HG02623 (cell line): Measurements from ENCODE around the gene CCT6A.
"Not testable (repeated sequence)": the region's sequence is repeated elsewhere in the genome, so short reads cannot be mapped to it uniquely, and the experiment has no call there.

Source experiments
- ATAC-seq: cut with Tn5 transposase; IDR thresholded peaks from one replicate; pipeline ENCODE4 v1.9.1; 2021; ENCODE audit warnings: moderate library complexity; ENCODE audit not compliant: unreplicated experiment

CCT6A gene

DNA sequence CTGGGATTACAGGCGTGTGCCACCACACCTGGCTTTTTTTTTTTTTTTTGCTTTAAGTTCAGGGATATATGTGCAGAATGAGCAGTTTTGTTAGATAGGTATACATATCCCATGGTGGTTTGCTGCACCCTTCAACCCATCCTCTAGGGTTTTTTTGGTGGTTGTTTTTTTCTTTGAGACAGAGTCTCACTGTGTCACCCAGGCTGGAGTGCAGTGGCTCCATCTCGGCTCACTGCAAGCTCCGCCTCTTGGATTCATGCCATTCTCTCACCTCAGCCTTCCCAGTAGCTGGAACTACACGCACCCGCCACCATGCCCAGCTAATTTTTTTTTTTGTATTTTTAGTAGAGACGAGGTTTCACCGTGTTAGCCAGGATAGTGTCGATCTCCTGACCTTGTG lies 2.8 kb upstream of the CCT6A start:
- not testable (repeated sequence) for ATAC-seq

DNA sequence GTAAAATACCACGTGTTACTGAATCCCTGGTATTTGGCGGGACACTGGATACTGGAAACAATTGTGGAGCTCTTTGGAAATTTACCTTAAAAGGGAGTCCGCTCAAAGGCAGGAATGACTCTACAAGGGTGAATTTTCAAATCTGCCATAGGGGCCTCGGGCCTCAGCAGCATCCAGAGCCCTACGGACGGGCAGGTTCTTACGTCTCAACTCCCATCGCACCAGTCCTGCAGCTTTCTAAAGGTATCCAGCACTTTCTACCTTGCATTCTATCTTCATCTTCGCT lies 569 bp upstream of the CCT6A start:
- ATAC-seq: no peak

DNA sequence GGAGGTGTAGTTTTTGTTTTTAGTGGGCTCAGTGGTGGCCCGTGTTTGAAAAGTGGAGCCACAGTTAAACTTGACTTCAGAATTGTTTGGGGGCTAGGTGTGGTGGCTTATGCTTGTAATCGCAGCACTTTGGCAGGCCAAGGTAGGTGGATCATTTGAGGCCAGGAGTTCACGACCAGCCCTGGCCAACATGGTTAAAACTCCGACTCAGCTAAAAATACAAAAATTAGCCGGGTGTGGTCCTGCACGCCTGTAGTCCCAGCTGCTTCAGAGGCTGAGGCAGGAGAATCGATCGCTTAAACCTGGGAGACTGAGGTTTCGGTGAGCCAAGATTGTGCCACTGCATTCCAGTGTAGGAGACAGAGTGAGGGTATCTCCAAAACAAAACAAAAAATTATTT lies 1.8 kb downstream of the CCT6A start:
- no peak for ATAC-seq

DNA sequence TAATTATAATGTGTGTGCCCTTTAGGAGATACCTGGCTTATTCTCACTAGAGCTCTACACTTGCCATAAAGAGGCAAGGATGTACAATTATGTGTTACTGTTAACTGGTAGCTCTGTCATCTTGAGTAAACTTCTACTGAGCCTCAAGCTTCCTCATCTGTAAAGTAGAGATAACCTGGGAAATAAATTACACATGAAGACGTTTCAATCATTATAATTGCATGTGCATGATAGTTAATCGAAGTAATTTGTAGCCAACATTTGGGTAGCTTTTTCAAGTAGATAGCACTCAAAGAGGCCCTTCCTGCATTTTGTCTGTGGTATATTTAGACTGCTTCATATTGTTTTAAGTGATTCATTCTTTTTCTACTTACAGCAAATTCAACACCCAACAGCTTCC lies 2.4 kb downstream of the CCT6A start:
- ATAC-seq: no peak

DNA sequence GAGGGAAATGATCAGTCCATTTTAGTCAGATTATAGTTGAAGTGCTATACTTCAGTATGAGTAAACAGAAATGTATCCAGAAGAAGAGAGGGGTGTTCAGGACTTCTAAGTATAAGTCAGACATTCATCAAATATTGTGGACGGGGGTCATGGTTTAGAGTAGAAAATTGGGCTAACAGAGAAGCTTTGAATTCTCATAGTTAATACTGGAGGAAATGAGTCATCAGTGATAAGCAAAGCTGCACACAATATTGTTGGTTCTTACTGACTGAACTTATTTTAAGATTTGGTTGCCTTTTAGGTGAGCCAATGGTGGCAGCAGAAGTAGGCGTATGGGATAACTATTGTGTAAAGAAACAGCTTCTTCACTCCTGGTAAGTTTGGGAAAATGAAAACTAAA lies 10.8 kb downstream of the CCT6A start:
- ATAC-seq: no peak

DNA sequence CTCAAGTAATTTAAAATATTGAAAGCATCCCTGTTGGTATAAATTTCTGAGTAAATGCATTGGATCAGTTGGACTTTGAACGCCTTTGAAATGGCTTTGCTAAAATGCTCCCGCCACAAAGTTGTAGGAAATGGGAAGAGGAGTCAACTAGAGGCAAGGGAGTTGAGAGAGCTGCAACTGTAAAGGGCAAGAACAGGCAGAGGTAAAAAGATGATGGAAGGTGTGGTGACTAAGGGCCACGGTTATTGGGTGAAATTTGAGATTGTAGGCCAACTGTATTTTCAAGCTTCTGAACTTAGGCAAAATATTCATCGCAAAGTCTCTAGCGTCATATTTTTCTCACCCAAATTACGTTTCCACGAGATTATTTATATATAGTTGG lies 11.9 kb downstream of the CCT6A start:
- ATAC-seq: no peak

DNA sequence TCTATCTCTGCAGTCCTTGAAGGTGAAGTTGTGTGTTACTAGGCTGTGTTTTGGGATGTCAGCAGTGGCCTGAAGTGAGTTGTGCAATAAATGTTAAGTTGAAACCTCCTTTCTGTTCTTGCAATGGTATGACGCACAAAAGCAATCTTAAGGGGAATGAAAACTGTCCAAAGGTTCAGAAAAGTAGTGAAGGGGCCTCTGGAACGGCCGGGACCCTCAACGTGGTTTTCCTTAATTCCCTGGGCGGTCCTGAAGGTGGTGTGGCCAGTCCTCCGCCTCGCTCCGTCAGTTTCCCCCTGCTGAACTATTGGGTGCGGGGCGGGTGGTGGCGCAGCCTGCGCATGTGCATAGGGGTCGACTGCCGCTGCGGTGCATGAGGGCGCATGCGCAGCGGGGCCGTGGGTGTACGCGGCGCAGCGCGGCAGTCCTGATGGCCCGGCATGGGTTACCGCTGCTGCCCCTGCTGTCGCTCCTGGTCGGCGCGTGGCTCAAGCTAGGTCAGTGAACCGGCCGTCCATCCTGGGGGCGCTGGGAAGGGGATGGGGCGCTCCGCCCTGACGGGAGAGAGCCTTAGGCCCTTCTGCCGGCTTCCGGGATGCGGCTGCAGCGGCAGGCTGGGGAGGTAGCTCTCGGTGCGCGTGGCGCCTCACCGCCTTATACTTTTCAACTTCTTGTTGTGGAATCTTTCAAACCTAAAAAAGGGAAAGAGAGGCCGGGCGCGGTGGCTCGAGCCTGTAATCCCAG lies 12.5 kb downstream of the CCT6A start, which contains the start of gene SUMF2:
Gene SUMF2 (plus strand): TSS at position 405 of the 744 bp plus-strand sequence. CDS start 26 bp downstream, at position 431.
- ATAC-seq: peak; percentile 89

DNA sequence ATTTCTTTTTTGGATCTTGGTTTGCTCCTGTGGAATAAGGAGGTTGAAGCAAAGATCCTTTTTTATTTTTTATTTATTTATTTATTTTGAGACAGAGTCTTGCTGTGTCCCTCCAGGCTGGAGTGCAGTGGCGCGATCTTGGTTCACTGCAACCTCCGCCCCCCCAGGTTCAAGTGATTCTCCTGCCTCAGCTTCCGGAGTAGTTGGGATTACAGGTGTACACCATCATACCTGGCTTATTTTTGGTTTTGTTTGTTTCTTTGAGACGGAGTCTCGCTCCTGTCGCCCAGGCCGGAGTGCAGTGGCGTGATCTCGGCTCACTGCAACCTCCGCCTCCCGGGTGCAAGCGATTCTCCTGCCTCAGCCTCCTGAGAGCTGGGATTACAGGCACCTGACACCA lies 14.8 kb downstream of the CCT6A start:
- ATAC-seq: not testable (repeated sequence)

DNA sequence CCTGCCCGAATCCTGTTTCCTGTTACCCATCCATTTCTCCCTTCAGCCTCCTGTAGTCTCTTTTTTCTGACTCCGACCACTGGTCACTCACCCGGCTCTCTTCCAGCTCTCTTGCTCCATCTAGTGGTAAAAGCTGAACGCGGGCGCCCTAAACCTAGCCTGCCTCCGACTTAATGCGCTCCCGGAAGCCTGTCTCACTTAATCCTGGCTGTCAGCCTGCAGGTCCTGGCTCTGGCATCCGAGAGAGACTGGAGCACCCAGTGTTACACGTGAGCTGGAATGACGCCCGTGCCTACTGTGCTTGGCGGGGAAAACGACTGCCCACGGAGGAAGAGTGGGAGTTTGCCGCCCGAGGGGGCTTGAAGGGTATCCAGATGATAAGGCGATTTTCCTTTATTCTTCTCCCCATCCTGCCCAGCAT lies 22.8 kb downstream of the CCT6A start:
- ATAC-seq: peak; percentile 87

DNA sequence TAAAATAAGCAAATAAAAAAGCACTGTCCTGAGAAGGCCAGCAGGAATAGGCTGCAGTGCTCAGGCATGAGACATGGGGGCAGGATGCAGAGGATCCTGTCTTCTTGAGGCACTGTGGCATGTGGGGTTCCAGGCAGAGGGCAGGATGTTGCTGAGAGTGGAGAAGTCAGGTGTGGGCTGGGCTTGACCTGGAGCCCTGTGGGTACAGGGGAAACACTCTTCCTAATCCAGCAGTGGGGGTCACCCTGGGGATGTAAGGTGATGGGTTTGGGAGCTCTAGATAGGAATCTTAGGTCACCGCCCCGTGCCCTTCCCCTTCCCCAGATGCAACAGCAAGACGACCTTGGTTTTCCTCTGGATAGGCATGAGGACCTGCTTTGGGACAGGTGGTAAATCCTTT lies 26.1 kb downstream of the CCT6A start:
- ATAC-seq: no peak

DNA sequence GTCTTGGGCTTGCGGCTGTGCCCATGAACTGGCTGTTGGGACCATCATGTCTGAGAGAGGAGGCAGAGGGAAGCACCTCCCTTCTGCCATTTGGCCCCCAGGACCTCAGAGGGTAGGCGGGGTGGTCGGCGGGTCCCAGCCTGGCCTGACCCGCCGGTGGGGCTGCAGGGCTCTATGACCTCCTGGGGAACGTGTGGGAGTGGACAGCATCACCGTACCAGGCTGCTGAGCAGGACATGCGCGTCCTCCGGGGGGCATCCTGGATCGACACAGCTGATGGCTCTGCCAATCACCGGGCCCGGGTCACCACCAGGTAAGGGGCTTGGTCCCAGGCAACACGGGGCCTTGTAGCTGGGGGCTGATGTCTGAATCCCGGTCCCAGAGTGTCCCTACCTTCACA lies 26.6 kb downstream of the CCT6A start:
- no peak for ATAC-seq

DNA sequence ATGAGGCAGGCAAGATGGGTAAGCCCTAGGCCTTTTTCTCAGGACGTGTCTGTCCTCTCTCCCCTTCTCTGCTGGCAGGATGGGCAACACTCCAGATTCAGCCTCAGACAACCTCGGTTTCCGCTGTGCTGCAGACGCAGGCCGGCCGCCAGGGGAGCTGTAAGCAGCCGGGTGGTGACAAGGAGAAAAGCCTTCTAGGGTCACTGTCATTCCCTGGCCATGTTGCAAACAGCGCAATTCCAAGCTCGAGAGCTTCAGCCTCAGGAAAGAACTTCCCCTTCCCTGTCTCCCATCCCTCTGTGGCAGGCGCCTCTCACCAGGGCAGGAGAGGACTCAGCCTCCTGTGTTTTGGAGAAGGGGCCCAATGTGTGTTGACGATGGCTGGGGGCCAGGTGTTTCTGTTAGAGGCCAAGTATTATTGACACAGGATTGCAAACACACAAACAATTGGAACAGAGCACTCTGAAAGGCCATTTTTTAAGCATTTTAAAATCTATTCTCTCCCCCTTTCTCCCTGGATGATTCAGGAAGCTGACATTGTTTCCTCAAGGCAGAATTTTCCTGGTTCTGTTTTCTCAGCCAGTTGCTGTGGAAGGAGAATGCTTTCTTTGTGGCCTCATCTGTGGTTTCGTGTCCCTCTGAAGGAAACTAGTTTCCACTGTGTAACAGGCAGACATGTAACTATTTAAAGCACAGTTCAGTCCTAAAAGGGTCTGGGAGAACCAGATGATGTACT lies 28.1 kb downstream of the CCT6A start:
- no peak for ATAC-seq

DNA sequence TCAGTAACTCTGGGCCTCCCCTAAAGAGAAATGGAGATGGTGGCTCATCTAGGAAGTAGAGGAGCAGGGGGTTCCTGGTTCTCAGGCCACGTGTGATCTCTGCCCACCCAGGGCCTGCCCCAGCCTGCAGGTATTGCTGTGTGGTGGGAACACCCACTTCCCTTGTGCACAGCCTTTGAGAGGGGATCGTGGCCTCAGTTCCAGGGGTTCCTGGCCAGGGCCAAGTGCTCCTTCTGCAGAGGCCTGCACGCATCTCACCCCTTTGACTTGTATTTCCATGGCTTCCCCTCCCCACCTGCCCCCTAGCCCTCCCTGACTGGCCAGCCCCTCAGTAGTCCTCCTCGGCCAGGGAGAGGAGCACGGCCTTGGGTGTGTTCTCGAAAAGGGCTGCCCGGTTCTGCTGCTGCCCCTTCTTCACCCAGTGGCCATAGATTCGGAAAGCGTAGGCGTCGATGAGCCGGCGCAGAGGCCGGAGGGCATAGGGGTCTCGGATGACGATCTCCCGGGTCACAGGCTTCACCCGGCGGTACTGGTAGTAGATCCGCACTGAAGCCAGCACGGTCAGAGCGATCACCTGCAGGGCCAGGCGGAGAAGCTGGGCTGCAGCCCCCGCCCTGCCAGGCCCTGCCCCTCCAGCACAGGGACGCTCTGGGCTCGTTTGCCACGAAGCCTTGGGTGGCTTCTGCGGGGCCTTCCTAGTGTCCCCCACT lies 29.3 kb downstream of the CCT6A start:
- not testable (repeated sequence) for ATAC-seq

DNA sequence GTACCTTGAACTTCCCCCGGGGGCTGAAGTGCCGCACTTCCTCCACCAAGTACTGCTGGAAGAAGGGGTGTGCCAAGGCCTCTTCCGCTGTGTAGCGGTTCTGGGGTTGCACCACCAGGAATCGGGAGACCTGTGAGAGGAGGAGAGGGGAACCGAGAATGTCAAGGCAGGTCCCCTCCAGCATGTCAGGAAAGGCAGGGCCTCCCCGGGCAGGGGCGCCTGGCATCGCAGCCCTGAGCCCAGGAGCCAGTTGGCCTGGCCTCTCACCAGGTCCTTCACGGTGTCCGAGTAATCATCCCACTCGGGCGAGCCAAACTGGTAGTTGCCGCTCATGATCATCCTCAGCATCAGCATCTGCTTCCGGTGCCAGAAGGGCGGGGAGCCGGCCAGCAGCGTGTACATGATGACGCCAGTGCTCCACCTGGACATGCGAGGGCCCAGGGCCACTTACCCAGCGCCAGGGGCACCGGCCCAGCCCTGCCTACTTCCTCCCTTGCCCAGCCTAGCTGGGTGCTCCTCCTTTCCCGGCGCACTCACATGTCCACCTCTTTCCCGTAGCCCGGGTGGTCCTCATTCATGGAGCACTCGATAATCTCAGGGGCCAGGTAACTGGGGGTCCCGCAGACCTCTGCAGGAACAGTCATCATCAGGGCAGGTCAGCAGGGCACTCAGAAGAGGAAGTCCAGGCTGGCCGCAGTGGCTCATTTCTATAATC lies 30.2 kb downstream of the CCT6A start:
- ATAC-seq: no peak

DNA sequence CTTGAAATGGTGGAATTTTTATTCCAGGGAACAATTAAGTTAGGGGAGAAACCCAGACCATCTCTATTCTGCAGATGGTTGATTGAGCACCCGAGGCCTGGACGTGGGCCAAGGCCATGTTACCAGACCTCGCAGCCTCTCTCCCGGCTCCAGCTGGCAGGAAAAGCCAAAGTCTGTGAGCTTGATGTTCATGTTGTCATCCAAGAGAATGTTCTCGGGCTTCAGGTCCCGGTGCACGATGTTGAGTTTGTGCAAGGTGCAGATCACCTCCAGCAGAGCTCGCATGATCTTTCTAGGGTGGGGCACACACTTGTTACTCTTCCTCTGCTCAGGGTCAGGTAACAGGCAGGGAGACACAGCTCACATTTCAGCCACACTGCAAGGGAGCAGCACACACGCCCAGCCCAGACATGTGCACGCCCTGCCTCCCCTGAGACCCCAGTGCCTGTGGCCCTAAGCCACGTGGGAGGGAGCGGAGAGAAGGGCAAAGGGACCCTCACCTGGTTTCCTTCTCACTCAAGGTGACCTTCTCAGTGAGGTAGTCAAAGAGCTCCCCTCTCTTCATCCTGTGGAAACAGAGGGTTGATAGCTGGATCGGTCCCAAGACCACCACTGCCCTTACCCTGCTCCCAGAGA lies 31.7 kb downstream of the CCT6A start:
- ATAC-seq: no peak

DNA sequence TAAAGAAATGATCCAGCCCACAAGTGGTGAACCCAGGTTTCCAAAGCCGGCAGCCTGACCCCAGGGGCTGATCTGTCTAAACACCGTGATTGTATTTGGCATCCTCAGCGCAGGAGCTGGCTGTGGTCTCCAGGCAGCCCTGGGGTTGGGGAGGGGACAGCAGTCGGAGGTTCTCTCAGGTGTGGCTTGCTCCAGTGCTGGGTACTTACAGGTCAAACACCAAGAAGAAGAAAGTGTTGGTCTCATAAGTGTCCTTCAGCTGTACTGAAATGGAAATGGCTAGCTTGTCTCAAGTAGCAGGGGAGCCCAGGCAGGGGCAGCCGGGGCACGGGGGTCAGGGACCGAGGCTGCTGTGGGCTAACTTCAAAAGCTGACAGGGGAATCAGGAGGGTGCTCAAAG lies 35.2 kb downstream of the CCT6A start:
- ATAC-seq: no peak

DNA sequence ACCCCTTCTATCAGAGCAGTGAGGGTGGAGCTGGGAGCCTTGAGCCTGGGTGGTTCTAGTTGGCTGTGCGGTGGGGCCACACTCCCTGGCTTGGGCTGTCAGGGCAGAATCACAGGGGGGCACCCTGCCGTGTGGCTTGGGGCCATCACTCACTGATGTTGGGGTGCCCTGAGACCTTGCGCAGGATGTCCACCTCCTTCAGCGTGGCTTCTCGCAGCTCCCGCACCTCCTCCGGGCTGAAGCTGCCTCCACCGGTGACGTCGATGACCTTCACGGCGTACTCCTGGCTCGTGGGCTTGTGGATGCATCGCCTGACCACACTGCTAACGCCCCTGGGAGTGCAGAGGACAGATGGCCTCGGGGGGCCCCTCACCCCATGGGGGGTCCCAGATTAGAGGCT lies 35.9 kb downstream of the CCT6A start:
- no peak for ATAC-seq

DNA sequence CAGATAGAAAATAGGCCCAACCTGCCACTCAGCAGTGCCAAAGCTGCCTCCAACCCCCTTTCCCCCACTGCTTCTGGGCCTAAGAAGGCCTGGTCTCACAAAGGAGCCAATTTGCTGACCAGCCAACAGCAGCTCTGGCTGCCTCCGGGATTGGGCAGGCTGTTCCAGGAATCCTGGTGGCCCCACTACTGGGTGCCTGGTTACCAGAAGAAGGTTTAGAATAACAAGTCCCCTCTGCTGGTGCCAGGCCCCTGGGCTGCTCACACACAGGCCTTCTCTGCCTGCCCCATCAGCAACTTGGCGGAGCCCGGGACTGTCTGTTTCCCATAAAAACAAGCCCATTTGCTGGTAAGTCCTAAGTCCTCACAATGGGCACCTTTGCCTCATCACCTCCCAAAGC lies 40.0 kb downstream of the CCT6A start:
- ATAC-seq: no peak

DNA sequence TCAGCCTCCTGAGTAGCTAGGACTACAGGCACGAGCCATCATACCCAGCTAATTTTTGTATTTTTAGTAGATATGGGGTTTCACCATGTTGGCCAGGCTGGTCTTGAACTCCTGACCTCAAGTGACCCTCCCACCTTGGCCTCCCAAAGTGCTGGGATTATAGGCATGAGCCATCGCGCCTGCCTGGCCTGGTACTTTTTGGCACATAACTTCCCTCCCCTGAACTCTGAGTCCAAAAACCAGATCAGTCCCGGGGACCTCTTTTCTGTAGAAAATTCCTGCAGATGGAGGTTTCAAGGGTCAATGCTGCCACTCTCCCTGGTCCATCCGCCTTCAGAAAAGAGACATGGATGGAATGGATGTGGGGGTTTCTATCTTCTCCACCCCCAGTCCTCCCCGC lies 40.8 kb downstream of the CCT6A start:
- ATAC-seq: not testable (repeated sequence)

DNA sequence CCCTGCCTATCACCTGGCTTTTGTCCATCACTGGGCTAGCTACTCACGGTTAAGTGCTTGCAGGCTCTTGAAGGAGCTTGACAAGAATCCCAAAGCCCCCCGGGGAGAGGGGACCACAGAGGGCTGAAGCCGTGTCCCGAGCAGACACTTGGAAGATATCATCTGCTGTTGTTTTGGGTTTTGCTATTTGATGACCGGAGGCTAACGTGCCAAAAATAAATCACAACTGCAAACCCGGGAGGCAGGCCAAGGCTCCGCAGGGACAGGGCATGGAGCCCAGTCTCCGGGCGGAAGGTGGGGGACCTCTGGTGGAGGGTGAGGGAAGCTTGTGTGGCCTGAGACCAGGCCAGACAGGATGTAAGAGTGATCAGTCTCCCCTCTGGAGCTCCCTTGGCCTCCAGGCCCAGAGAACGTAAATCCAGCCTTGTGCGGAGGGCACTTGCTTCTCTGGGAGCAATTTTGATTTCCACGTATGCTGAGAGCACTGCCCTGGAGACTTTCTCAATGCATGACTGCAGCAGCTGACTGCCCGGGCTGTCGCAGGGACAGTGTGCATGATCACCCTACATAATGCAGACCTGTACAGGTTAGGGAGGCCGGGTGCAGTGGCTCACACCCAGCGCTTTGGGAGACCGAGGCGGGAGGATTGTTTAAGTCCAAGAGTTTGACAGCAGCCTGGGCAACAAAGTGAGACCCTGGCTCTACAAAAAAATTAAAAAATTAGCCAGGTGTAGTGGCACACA lies 41.4 kb downstream of the CCT6A start, which contains the start of gene PHKG1:
Gene PHKG1 (minus strand): TSS at position 164 of the 743 bp plus-strand sequence. CDS start 4,011 bp downstream, outside the sequence.
- ATAC-seq: no peak
